ENCODE results near the gene CD300LG. TPM values are rescaled to one million over a fixed set of nuclear protein-coding genes. Genes with fewer than 3 reads are reported as not detected.
"Not testable (repeated sequence)": the region's sequence is repeated elsewhere in the genome, so short reads cannot be mapped to it uniquely, and the experiment has no call there.

CD300LG gene
- total RNA-seq, 4 donors from 2014 or later: 4.0 to 12.9 (median 8.1) TPM

DNA sequence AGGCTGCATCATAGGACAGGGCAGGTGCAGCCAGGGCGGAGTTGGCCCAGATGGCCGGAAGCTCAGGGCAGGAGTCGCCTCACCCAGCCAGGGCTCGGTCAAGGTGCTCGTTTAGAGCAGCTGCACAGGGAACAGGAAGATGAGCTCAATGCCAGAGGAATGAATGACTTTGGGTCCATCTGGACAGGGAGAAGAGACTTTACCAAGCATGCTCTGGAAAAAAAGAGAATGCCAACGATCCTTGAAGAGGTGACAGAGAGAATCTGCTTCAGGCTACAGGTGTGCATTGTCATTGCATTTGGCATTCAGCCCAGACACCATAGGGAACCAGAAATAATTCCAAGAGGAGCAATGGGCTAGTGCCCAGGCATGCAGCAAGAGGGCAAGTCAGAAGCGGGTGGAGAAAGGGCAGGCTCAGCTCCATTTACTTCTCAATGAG is 7.3 kb upstream of the CD300LG start:
- no peak for DNase-seq (ENCODE audit: low spot score in 2 of 2)
- no peaks in the 10 kb centered on the region for H3K9me3 ChIP-seq
- no peak overlapping the region for H3K4me3 ChIP-seq
- H3K27me3 ChIP-seq: no peaks in the 10 kb centered on the region
- TF ChIP-seq, protein P1, sequence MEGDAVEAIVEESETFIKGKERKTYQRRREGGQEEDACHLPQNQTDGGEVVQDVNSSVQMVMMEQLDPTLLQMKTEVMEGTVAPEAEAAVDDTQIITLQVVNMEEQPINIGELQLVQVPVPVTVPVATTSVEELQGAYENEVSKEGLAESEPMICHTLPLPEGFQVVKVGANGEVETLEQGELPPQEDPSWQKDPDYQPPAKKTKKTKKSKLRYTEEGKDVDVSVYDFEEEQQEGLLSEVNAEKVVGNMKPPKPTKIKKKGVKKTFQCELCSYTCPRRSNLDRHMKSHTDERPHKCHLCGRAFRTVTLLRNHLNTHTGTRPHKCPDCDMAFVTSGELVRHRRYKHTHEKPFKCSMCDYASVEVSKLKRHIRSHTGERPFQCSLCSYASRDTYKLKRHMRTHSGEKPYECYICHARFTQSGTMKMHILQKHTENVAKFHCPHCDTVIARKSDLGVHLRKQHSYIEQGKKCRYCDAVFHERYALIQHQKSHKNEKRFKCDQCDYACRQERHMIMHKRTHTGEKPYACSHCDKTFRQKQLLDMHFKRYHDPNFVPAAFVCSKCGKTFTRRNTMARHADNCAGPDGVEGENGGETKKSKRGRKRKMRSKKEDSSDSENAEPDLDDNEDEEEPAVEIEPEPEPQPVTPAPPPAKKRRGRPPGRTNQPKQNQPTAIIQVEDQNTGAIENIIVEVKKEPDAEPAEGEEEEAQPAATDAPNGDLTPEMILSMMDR (IDR thresholded peaks at IDR 0.05): no peak
- TF ChIP-seq EP300 (IDR thresholded peaks at IDR 0.05): no peak
- TF ChIP-seq POLR2A (IDR thresholded peaks at IDR 0.05): no peak
- peaks cover 0 to 19% (median 0%) of the 10 kb centered on the region in 4 donors for H3K4me1 ChIP-seq
- WGBS, 2 donors: 48% methylated on average over 7 of the region's 7 CpGs
- no peaks in the 10 kb centered on the region for H3K36me3 ChIP-seq
- H3K27ac ChIP-seq: no peak overlapping the region

DNA sequence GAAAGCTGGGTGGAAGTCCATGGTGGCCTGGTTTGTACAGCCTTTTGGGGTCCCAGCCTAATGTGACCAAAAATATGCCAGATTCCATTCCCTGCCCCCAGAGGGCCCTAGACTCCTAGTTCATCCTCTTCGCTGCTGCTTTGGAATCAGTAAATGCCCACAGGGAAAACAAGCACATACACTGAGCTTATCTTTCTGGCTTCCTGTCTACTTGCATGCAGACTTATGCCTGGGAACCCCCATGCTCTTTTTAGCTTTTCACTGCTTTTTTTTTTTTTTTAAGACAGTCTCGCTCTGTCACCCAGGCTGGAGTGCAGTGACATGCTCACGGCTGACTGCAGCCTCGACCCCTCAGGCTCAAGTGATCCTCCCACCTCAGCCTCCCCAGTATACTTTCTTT is 6.2 kb upstream of the CD300LG start:
- WGBS, 2 donors: 52 to 56% methylated on average over 4 of the region's 4 CpGs
- H3K27ac ChIP-seq: no peak overlapping the region
- peaks cover 0 to 20% (median 0%) of the 10 kb centered on the region in 4 donors for H3K4me1 ChIP-seq
- no peaks in the 10 kb centered on the region for H3K36me3 ChIP-seq
- H3K9me3 ChIP-seq: no peaks in the 10 kb centered on the region
- no peak overlapping the region for H3K4me3 ChIP-seq
- no peak for DNase-seq (ENCODE audit: low spot score in 2 of 2)
- no peaks in the 10 kb centered on the region for H3K27me3 ChIP-seq
- TF ChIP-seq EP300 (IDR thresholded peaks at IDR 0.05): no peak

- Histone ChIP-seq H3K27ac (no peak overlapping the region), H3K4me3 (no peak overlapping the region), H3K27me3 (no peaks in the 10 kb centered on the region), H3K4me1 (peaks cover 0 to 25% (median 0%) of the 10 kb centered on the region in 4 donors), H3K36me3 (no peaks in the 10 kb centered on the region), H3K9me3 (no peaks in the 10 kb centered on the region)
- DNase-seq (ENCODE audit: low spot score in 2 of 2): no peak
- no peak for TF ChIP-seq EP300 (IDR thresholded peaks at IDR 0.05)
- TF ChIP-seq, protein P1 (IDR thresholded peaks at IDR 0.05): no peak
- TF ChIP-seq POLR2A (IDR thresholded peaks at IDR 0.05): no peak
- 66 to 75% methylated on average over 4 of the region's 4 CpGs for WGBS, 2 donors
These were observed 5.7 kb upstream of the CD300LG start for GRCh38 chr17:43841282-43841681.

GRCh38 chr17:43842091-43842974 is 4.6 kb upstream of the CD300LG start:
- DNase-seq (ENCODE audit: low spot score in 2 of 2); H3K36me3 ChIP-seq; H3K27me3 ChIP-seq; H3K4me3 ChIP-seq; H3K27ac ChIP-seq; H3K9me3 ChIP-seq: not testable (repeated sequence)
- H3K4me1 ChIP-seq: peaks cover 0 to 34% (median 0%) of the 10 kb centered on the region in 4 donors
- 91 to 92% methylated on average over 53 to 54 of the region's 54 CpGs for WGBS, 2 donors

GRCh38 chr17:43842975-43843325 is 4.0 kb upstream of the CD300LG start:
- H3K36me3 ChIP-seq: no peaks in the 10 kb centered on the region
- TF ChIP-seq EP300 (IDR thresholded peaks at IDR 0.05): no peak
- no peak for TF ChIP-seq POLR2A (IDR thresholded peaks at IDR 0.05)
- TF ChIP-seq, protein P1 (IDR thresholded peaks at IDR 0.05): no peak
- H3K4me1 ChIP-seq: peaks cover 0 to 34% (median 0%) of the 10 kb centered on the region in 4 donors
- 64 to 70% methylated on average over 7 of the region's 7 CpGs for WGBS, 2 donors
- H3K9me3 ChIP-seq: no peaks in the 10 kb centered on the region
- peaks cover 0 to 5% of the 10 kb centered on the region in 2 donors for H3K27me3 ChIP-seq
- H3K4me3 ChIP-seq: no peak overlapping the region
- no peak for DNase-seq (ENCODE audit: low spot score in 2 of 2)
- no peak overlapping the region for H3K27ac ChIP-seq

GRCh38 chr17:43844241-43844640 is 2.7 kb upstream of the CD300LG start:
- Histone ChIP-seq H3K27me3 (peaks cover 0 to 5% of the 10 kb centered on the region in 2 donors), H3K4me1 (peaks cover 0 to 34% (median 0%) of the 10 kb centered on the region in 4 donors), H3K4me3 (no peak overlapping the region), H3K36me3 (no peaks in the 10 kb centered on the region), H3K9me3 (no peaks in the 10 kb centered on the region), H3K27ac (no peak overlapping the region)
- TF ChIP-seq, protein P1 (IDR thresholded peaks at IDR 0.05): no peak
- TF ChIP-seq EP300 (IDR thresholded peaks at IDR 0.05) (no peak), POLR2A (IDR thresholded peaks at IDR 0.05) (no peak)
- WGBS, 2 donors: 87 to 88% methylated on average over 5 of the region's 5 CpGs
- no peak for DNase-seq (ENCODE audit: low spot score in 2 of 2)
